ENCODE measurements around the gene ARSI. TPM values are rescaled to one million over a fixed set of nuclear protein-coding genes. Genes with fewer than 3 reads are reported as not detected.

The ARSI gene
- total RNA-seq, 1 donor = 1.5 TPM

GRCh38 chr5:150265870-150266383, 36.8 kb downstream of the ARSI start:
- DNase-seq (ENCODE audit: low read depth) = no peak
- TF ChIP-seq, protein P1, sequence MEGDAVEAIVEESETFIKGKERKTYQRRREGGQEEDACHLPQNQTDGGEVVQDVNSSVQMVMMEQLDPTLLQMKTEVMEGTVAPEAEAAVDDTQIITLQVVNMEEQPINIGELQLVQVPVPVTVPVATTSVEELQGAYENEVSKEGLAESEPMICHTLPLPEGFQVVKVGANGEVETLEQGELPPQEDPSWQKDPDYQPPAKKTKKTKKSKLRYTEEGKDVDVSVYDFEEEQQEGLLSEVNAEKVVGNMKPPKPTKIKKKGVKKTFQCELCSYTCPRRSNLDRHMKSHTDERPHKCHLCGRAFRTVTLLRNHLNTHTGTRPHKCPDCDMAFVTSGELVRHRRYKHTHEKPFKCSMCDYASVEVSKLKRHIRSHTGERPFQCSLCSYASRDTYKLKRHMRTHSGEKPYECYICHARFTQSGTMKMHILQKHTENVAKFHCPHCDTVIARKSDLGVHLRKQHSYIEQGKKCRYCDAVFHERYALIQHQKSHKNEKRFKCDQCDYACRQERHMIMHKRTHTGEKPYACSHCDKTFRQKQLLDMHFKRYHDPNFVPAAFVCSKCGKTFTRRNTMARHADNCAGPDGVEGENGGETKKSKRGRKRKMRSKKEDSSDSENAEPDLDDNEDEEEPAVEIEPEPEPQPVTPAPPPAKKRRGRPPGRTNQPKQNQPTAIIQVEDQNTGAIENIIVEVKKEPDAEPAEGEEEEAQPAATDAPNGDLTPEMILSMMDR (IDR thresholded peaks at IDR 0.05; ENCODE audit: insufficient read depth, low read length) = no peak
- no peak overlapping the region for H3K4me3 ChIP-seq (ENCODE audit: low read depth, low read length)

DNA sequence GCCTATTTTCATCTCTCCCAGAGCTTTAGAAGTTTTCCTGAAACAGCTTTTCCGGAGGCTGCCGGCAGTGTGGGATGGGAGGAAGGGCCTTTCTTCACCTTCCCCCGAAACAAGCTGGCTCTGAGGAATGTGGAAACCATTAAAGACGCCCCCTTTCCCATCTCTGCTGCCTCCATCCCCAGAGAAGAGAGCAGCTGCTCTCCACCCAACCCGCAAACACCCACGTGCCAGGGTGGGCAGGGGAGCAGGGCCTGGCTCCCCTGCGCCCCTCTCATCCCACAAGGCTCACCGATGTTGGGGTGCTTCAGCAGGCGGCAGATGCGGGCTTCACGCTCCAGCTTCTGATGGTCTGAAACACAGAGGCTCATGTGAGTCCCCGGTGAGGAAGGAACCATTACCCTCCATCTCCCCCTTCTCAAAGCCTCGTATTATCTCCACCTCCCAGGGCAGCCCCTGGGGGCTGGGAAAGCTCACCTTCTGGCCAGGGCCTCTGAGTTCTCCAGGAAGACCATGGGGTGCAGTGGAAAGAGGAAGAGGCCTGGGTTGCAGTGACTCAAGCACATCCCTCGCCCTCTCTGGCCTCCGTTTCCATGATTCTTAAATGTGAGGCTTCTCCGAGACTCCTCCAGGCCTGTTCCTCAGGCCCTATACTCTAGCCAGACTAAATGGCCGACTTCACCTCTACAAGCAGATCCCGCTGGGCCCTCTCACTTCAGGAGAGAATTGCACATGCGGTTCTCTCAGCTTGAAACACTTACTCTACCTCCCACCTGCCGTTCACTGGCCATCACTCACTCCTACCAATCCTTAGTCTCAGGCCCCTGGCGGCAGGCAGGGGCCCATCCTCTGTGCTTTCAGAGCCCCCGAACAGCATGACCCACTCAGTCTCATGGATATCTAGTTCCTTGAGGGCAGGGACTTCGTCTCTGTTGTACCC, 37.8 kb downstream of the ARSI start:
- TF ChIP-seq, protein P1 (IDR thresholded peaks at IDR 0.05; ENCODE audit: insufficient read depth, low read length) = no peak
- H3K4me3 ChIP-seq (ENCODE audit: low read depth, low read length) = no peak overlapping the region
- no peak for DNase-seq (ENCODE audit: low read depth)

GRCh38 chr5:150263801-150264621, 38.7 kb downstream of the ARSI start:
- H3K4me3 ChIP-seq (ENCODE audit: low read depth, low read length) = no peak overlapping the region
- TF ChIP-seq, protein P1 (IDR thresholded peaks at IDR 0.05; ENCODE audit: insufficient read depth, low read length) = no peak

DNA sequence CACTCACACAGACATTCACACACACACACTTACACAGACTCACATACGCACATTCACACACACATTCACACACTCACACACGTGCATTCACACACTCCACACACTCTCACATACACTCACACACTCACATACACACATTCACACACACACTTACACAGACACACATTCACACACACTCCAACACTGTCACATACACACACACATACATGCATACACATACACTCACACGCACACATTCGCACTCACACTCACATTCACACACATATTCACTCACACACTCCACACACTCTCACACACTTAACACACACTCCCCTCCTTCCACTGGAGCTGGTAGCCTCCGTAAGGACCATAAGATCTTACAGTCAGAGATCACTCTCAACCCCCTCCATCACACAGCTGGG, 39.3 kb downstream of the ARSI start:
- H3K4me3 ChIP-seq (ENCODE audit: low read depth, low read length) = no peak overlapping the region
- TF ChIP-seq, protein P1 (IDR thresholded peaks at IDR 0.05; ENCODE audit: insufficient read depth, low read length) = no peak
- DNase-seq (ENCODE audit: low read depth) = no peak

More at GRCh38 chr5:150263801-150264621, 38.7 kb downstream of the ARSI start:
- peak; percentile 84 for DNase-seq (ENCODE audit: low read depth)

DNA sequence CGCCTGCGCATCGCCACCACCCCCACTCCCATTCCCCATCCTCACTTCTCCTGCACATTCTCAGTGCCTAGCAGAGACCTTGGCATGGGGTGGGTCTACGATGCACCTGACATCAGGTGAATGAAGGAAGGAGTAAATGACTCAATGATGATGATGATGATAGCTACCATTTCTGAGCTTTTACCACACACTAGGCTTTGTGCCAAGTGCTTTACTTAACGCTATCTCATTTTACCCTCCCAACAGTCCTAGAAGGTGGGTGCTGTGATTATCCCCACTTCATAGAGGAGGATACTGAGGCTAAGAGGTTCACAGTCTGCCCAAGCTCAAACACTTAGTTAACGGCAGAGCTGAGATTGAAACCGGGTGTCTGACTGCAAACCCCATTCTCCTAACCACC, 40.2 kb downstream of the ARSI start:
- H3K4me3 ChIP-seq (ENCODE audit: low read depth, low read length) = no peak overlapping the region
- DNase-seq (ENCODE audit: low read depth) = no peak
- TF ChIP-seq, protein P1 (IDR thresholded peaks at IDR 0.05; ENCODE audit: insufficient read depth, low read length) = no peak

- H3K4me3 ChIP-seq (ENCODE audit: low read depth, low read length) = no peak overlapping the region
- DNase-seq (ENCODE audit: low read depth) = peak; percentile 21
- TF ChIP-seq, protein P1 (IDR thresholded peaks at IDR 0.05; ENCODE audit: insufficient read depth, low read length) = no peak
Measured at GRCh38 chr5:150261231-150261630, 41.5 kb downstream of the ARSI start.
